Measurements from ENCODE around the gene THAP8.

GRCh38 chr19:36103040-36103626, 49.0 kb upstream of the THAP8 start:
- TF ChIP-seq CTCF (IDR thresholded peaks at IDR 0.05) = no peak
- TF ChIP-seq POLR2A (IDR thresholded peaks at IDR 0.05; ENCODE audit: low read depth) = no peak

Data from esophagus muscularis mucosa (tissue), 3 donors.